Measurements from ENCODE around the gene S100A3.

The S100A3 gene

GRCh38 chr1:153541641-153542590 is 7.1 kb downstream of the S100A3 start:
- Histone ChIP-seq H3K9ac (ENCODE audit: insufficient read length) (no peak overlapping the region), H3K4me3 (no peak overlapping the region), H3K9me3 (ENCODE audit: low read depth, low read length) (no peaks in the 10 kb centered on the region), H3K36me3 (ENCODE audit: insufficient read depth, low read length) (no peaks in the 10 kb centered on the region), H3K27ac (no peak overlapping the region)
- TF ChIP-seq POLR2AphosphoS5 (IDR thresholded peaks at IDR 0.05; ENCODE audit: borderline replicate concordance, low read depth, low read length) (no peak), FOXP2 (optimal IDR thresholded peaks at IDR 0.05; ENCODE audit: control extremely low read depth, extremely low read length, insufficient read depth) (no peak), EZH2 (IDR thresholded peaks at IDR 0.05) (no peak)
- DNase-seq (ENCODE audit: low read depth, low spot score): no peak

- Histone ChIP-seq H3K9ac (ENCODE audit: insufficient read length) (no peak within 1 kb of the TSS), H3K27ac (no peak within 1 kb of the TSS), H3K36me3 (ENCODE audit: insufficient read depth, low read length) (no peaks in the 10 kb centered on the region), H3K9me3 (ENCODE audit: low read depth, low read length) (no peaks in the 10 kb centered on the region), H3K4me3 (no peak within 1 kb of the TSS)
- TF ChIP-seq POLR2AphosphoS5 (IDR thresholded peaks at IDR 0.05; ENCODE audit: borderline replicate concordance, low read depth, low read length): no peak
- no peak for TF ChIP-seq FOXP2 (optimal IDR thresholded peaks at IDR 0.05; ENCODE audit: control extremely low read depth, extremely low read length, insufficient read depth)
- no peak for TF ChIP-seq EZH2 (IDR thresholded peaks at IDR 0.05)
- no peak for DNase-seq (ENCODE audit: low read depth, low spot score)
Measured at GRCh38 chr1:153540394-153541361, 8.4 kb downstream of the S100A3 start, which contains the start of gene S100A5. S100A5 (minus strand) TSS chr1:153540934; CDS start chr1:153540191, 743 bp downstream.

DNA sequence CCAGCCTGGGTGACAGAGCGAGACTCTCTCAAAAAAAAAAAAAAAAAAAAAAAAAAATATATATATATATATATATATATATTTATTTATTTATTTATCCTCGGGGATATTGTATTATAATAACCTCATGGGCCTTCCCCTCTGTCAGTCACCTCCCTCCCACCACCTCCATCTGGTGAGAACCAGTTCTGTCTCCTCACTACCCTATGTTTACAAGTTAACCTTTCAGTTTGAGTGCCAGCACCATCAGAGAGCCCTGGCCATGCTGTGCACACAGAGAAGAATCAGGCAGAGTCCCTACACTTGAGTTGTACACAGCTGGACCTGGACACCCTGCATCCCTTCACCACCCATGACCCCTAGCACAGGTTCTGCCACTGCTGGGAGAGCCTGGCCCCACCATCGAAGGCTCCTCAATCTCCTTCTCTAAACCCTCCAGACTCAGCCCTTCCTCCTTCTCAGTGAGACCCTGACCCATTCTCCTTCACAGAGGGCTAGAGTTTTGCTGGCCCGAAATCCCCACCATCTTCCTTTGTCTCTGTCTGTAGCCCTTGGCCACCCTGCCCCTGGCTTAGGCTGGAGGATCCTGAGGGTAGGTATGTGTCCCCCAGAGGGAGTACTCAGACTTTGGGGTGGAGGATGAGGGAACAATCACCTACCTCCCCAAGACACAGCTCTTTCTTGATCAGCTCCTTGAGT is 9.5 kb downstream of the S100A3 start:
- Histone ChIP-seq H3K36me3 (ENCODE audit: insufficient read depth, low read length) (no peaks in the 10 kb centered on the region), H3K27ac (no peak overlapping the region), H3K9ac (ENCODE audit: insufficient read length) (no peak overlapping the region), H3K9me3 (ENCODE audit: low read depth, low read length) (no peaks in the 10 kb centered on the region), H3K4me3 (no peak overlapping the region)
- no peak for DNase-seq (ENCODE audit: low read depth, low spot score)
- TF ChIP-seq POLR2AphosphoS5 (IDR thresholded peaks at IDR 0.05; ENCODE audit: borderline replicate concordance, low read depth, low read length): no peak

- Histone ChIP-seq H3K36me3 (ENCODE audit: insufficient read depth, low read length) (no peaks in the 10 kb centered on the region), H3K4me3 (no peak overlapping the region), H3K9ac (ENCODE audit: insufficient read length) (no peak overlapping the region), H3K9me3 (ENCODE audit: low read depth, low read length) (no peaks in the 10 kb centered on the region), H3K27ac (no peak overlapping the region)
- TF ChIP-seq FOXP2 (optimal IDR thresholded peaks at IDR 0.05; ENCODE audit: control extremely low read depth, extremely low read length, insufficient read depth) (no peak), POLR2AphosphoS5 (IDR thresholded peaks at IDR 0.05; ENCODE audit: borderline replicate concordance, low read depth, low read length) (no peak), EZH2 (IDR thresholded peaks at IDR 0.05) (no peak)
- DNase-seq (ENCODE audit: low read depth, low spot score): no peak
Measured at GRCh38 chr1:153538315-153538821, 10.7 kb downstream of the S100A3 start.

DNA sequence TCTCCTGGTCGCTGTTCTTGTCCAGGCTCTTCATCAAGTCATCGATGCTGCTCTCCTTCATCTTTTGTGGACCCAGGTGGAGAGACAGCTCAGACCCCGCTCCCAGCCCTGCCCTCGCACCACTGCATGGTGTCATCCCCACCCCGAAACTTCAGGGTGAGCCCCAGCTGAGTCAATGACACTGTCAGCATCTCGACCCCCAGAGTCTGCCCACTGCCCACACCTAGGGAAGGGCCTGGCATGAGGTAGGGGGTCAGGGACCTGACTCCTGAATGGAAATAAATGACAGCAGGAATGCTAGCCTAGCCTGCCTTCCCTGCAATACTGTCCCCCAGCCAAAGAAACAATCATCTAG is 11.7 kb downstream of the S100A3 start:
- TF ChIP-seq POLR2AphosphoS5 (IDR thresholded peaks at IDR 0.05; ENCODE audit: borderline replicate concordance, low read depth, low read length): no peak
- H3K27ac ChIP-seq: no peak overlapping the region
- H3K36me3 ChIP-seq (ENCODE audit: insufficient read depth, low read length): no peaks in the 10 kb centered on the region
- H3K4me3 ChIP-seq: no peak overlapping the region
- no peak overlapping the region for H3K9ac ChIP-seq (ENCODE audit: insufficient read length)
- H3K9me3 ChIP-seq (ENCODE audit: low read depth, low read length): no peaks in the 10 kb centered on the region
- DNase-seq (ENCODE audit: low read depth, low spot score): no peak

DNA sequence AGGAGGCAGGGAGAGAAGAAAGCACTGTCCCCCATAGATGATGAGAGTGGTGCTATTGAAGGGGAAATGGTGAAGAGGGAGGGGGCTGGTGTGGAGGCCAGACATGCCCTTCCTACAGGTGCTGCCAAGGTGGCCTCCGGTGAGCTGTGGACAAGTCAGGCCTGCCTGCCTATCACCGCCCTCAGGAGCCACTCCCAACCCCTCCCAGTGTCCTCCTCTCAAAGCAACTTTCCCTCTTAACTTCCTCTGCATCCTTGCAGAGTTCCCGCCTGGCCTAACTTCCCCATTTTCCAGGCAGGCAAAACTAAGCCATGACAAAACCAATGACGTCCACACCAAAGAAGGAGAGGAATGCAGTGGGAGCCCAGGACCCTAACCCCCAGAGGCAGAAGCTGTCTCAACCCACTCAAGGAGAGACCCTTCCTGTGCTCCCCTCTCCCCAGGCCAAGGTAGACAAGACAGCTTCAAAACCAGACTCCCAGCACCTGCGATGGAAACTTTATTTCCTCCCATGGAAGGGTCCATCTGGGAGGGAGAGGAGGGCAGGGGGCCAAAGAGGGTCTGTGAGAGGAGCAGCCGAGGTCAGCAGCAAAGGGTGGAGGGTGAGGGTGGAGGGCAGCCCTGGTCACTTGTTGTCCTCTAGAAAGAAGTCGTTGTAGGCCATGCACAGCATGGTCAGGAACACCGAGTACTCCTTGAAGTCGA is 12.2 kb downstream of the S100A3 start:
- no peaks in the 10 kb centered on the region for H3K9me3 ChIP-seq (ENCODE audit: low read depth, low read length)
- no peak for DNase-seq (ENCODE audit: low read depth, low spot score)
- H3K4me3 ChIP-seq: no peak overlapping the region
- H3K9ac ChIP-seq (ENCODE audit: insufficient read length): no peak overlapping the region
- no peaks in the 10 kb centered on the region for H3K36me3 ChIP-seq (ENCODE audit: insufficient read depth, low read length)
- TF ChIP-seq EZH2 (IDR thresholded peaks at IDR 0.05) (no peak), POLR2AphosphoS5 (IDR thresholded peaks at IDR 0.05; ENCODE audit: borderline replicate concordance, low read depth, low read length) (no peak), FOXP2 (optimal IDR thresholded peaks at IDR 0.05; ENCODE audit: control extremely low read depth, extremely low read length, insufficient read depth) (no peak)
- H3K27ac ChIP-seq: no peak overlapping the region

GRCh38 chr1:153536012-153536670 is 12.9 kb downstream of the S100A3 start:
- Histone ChIP-seq H3K27ac (no peak overlapping the region), H3K9ac (ENCODE audit: insufficient read length) (no peak overlapping the region), H3K36me3 (ENCODE audit: insufficient read depth, low read length) (no peaks in the 10 kb centered on the region), H3K9me3 (ENCODE audit: low read depth, low read length) (no peaks in the 10 kb centered on the region), H3K4me3 (no peak overlapping the region)
- no peak for TF ChIP-seq EZH2 (IDR thresholded peaks at IDR 0.05)
- TF ChIP-seq POLR2AphosphoS5 (IDR thresholded peaks at IDR 0.05; ENCODE audit: borderline replicate concordance, low read depth, low read length): no peak; the same call in 1 of the 2 replicates
- no peak for DNase-seq (ENCODE audit: low read depth, low spot score)
